Esophagus muscularis mucosa (tissue), 4 donors: ENCODE measurements around the gene TMEM140. TPM values are rescaled to one million over a fixed set of nuclear protein-coding genes. Genes with fewer than 3 reads are reported as not detected.
A peak's percentile ranks its signal among the peaks of the same experiment; 100 is the strongest.
"Not testable (repeated sequence)": the region's sequence is repeated elsewhere in the genome, so short reads cannot be mapped to it uniquely, and the experiment has no call there.

ENCODE experiments used
- DNase-seq: peaks from one replicate; pipeline ENCODE4 v3.0.0-alpha.2; 2017; ENCODE audit errors: extremely low spot score
- H3K27ac ChIP-seq, 4 donors: fragments of 200-600 bp; sonication (generic); replicated peaks in 1 of 4; 1 replicate in 3 of 4; 2 replicates in 1 of 4; pipeline ENCODE4 v1.5.1; 2016 to 2019; ENCODE audit warnings: mild to moderate bottlenecking in 1 of 4
- H3K27me3 ChIP-seq, 4 donors: fragments of 200-600 bp; sonication (generic); one replicate each; pipeline versions ENCODE4 v1.5.1 to v1.6.0; 2016 to 2019
- H3K36me3 ChIP-seq, 4 donors: fragments of 200-600 bp; sonication (generic); one replicate each; pipeline ENCODE4 v1.5.1; 2016 to 2019
- H3K4me1 ChIP-seq, 4 donors: fragments of 200-600 bp; sonication (generic); one replicate each; pipeline ENCODE4 v1.5.1; 2016 to 2019
- H3K4me3 ChIP-seq, 4 donors: fragments of 200-600 bp; sonication (generic); 1 replicate in 2 of 4; 2 replicates in 2 of 4; pipeline ENCODE4 v1.5.1; 2016 to 2019; ENCODE audit warnings: mild to moderate bottlenecking in 4 of 4, moderate library complexity in 1 of 4
- H3K9me3 ChIP-seq, 4 donors: fragments of 200-600 bp; sonication (generic); 1 replicate in 3 of 4; 2 replicates in 1 of 4; pipeline ENCODE4 v1.5.1; 2016 to 2019
- CTCF ChIP-seq, 3 experiments: fragments of 200-600 bp in 2 of 3; fragments of 450-650 bp in 1 of 3; sonication (generic) in 2 of 3; IDR thresholded peaks; one replicate each; pipeline ENCODE4 v1.5.1; 2017 to 2019; ENCODE audit warnings: antibody characterized with exemption in 3 of 3, mild to moderate bottlenecking in 2 of 3, moderate library complexity in 1 of 3
- EP300 ChIP-seq: sonication (generic); formaldehyde crosslinking; IDR thresholded peaks from one replicate; pipeline ENCODE4 v1.6.1; 2017; ENCODE audit warnings: antibody characterized with exemption
- POLR2A ChIP-seq: fragments of 450-650 bp; IDR thresholded peaks from one replicate; pipeline ENCODE4 v1.6.1; 2017; ENCODE audit warnings: antibody characterized with exemption, moderate library complexity, mild to moderate bottlenecking, low read depth
- POLR2AphosphoS5 ChIP-seq, 2 donors: sonication (generic); formaldehyde crosslinking; IDR thresholded peaks; one replicate each; pipeline ENCODE4 v1.6.1; 2017; ENCODE audit warnings: antibody characterized with exemption in 2 of 2
- WGBS: methylation state at CpG from one replicate; pipeline ENCODE4 v1.1.5; 2018; 5-methylcytosine and 5-hydroxymethylcytosine counted together
- intact Hi-C: fragments of 100-400 bp; cut with DNase I; formaldehyde crosslinking; loops from one replicate; pipeline ENCODE4 v1.15.1; 2023
- total RNA-seq, 4 donors: library from RNA; depleted of rRNA; stranded (reverse); fragments of >200 nt; gene quantifications; one replicate each; pipeline versions ENCODE4 v1.1.0 to v1.2.1, GENCODE V29; 2016

Gene TMEM140
- total RNA-seq, 4 donors from 2014 or later = 13.0 to 21.2 (median 17.1) TPM

GRCh38 chr7:135169964-135170273, 22.0 kb downstream of the TMEM140 start:
- intact Hi-C loops = loop anchor here (2.0 kb wide), 2 partner anchors 179 to 483 kb away; no protein-coding TSS in a partner anchor
- Histone ChIP-seq H3K4me1 (peaks cover 62 to 65% (median 65%) of the 10 kb centered on the region in 4 donors), H3K27me3 (peaks cover 0 to 4% (median 0%) of the 10 kb centered on the region in 4 donors), H3K9me3 (no peaks in the 10 kb centered on the region), H3K27ac (peak overlapping the region; percentile 94 to 98 (median 96)), H3K36me3 (peaks cover 4 to 39% (median 38%) of the 10 kb centered on the region in 4 donors), H3K4me3 (peak overlapping the region; percentile 82 to 88 (median 84))
- DNase-seq = no peak
- WGBS = 6% methylated on average over 11 of the region's 17 CpGs
- no peak for TF ChIP-seq CTCF (IDR thresholded peaks at IDR 0.05)
- TF ChIP-seq POLR2A = no peak
- TF ChIP-seq POLR2AphosphoS5 (IDR thresholded peaks at IDR 0.05) = no peak
- TF ChIP-seq EP300 = no peak

- peak; percentile 77 to 90 (median 89) for TF ChIP-seq CTCF (IDR thresholded peaks at IDR 0.05)
- TF ChIP-seq POLR2AphosphoS5 (IDR thresholded peaks at IDR 0.05) = peak; percentile 73 to 86
- no peak for TF ChIP-seq EP300
- peak; percentile 42 for TF ChIP-seq POLR2A
- Histone ChIP-seq H3K36me3 (peaks cover 4 to 36% (median 33%) of the 10 kb centered on the region in 4 donors), H3K27me3 (peaks cover 0 to 4% (median 0%) of the 10 kb centered on the region in 4 donors), H3K9me3 (no peaks in the 10 kb centered on the region), H3K4me3 (peak within 1 kb of the TSS; percentile 82 to 88 (median 84)), H3K4me1 (peaks cover 57 to 60% (median 60%) of the 10 kb centered on the region in 4 donors), H3K27ac (peak within 1 kb of the TSS; percentile 94 to 98 (median 96))
- WGBS = 0% methylated on average over 3 of the region's 77 CpGs
- peak; percentile 96 for DNase-seq
- intact Hi-C loops = loop anchor here (2.0 kb wide), 1 partner anchor 484 kb away; no protein-coding TSS in a partner anchor
Observed at GRCh38 chr7:135170274-135170997, 22.6 kb downstream of the TMEM140 start, which contains the start of gene CYREN. Gene CYREN, minus strand, starts transcription at chr7:135170707. Its CDS starts 1,785 bp downstream, at chr7:135168922.

GRCh38 chr7:135170998-135171481, 23.2 kb downstream of the TMEM140 start:
- 13% methylated on average over 12 of the region's 12 CpGs for WGBS
- intact Hi-C loops = loop anchor here (2.0 kb wide), 1 partner anchor 484 kb away; no protein-coding TSS in a partner anchor
- Histone ChIP-seq H3K36me3 (peaks cover 4 to 36% (median 27%) of the 10 kb centered on the region in 4 donors), H3K4me3 (peak overlapping the region; percentile 82 to 88 (median 84)), H3K4me1 (peaks cover 51 to 54% (median 54%) of the 10 kb centered on the region in 4 donors), H3K27ac (peak overlapping the region; percentile 94 to 98 (median 96))
- DNase-seq, H3K27me3 ChIP-seq, H3K9me3 ChIP-seq: not testable (repeated sequence)

GRCh38 chr7:135171581-135172291, 23.9 kb downstream of the TMEM140 start:
- intact Hi-C loops = loop anchor here (2.0 kb wide), 1 partner anchor 485 kb away; no protein-coding TSS in a partner anchor
- not testable (repeated sequence) for H3K27me3 ChIP-seq, H3K9me3 ChIP-seq
- 50% methylated on average over 14 of the region's 19 CpGs for WGBS
- Histone ChIP-seq H3K36me3 (peaks cover 4 to 29% (median 21%) of the 10 kb centered on the region in 4 donors), H3K4me1 (peaks cover 44 to 48% (median 47%) of the 10 kb centered on the region in 4 donors), H3K27ac (peak overlapping the region; percentile 94 to 98 (median 96)), H3K4me3 (peak overlapping the region; percentile 82 to 88 (median 84))
- peak; percentile 90 for DNase-seq
- peak; percentile 41 to 42 for TF ChIP-seq POLR2AphosphoS5 (IDR thresholded peaks at IDR 0.05)

GRCh38 chr7:135173916-135174315, 26.0 kb downstream of the TMEM140 start:
- DNase-seq = peak; percentile 37
- H3K27me3 ChIP-seq, H3K27ac ChIP-seq, H3K9me3 ChIP-seq, H3K4me3 ChIP-seq, intact Hi-C loops: not testable (repeated sequence)
- WGBS = 82% methylated on average over 4 of the region's 4 CpGs
- Histone ChIP-seq H3K36me3 (peaks cover 0 to 18% (median 2%) of the 10 kb centered on the region in 4 donors), H3K4me1 (peaks cover 24 to 26% (median 25%) of the 10 kb centered on the region in 4 donors)

GRCh38 chr7:135174941-135175340, 27.1 kb downstream of the TMEM140 start:
- intact Hi-C loops = no loop called here
- Histone ChIP-seq H3K27ac (no peak overlapping the region), H3K27me3 (peaks cover 0 to 4% (median 0%) of the 10 kb centered on the region in 4 donors), H3K36me3 (peaks cover 0 to 19% (median 3%) of the 10 kb centered on the region in 4 donors), H3K4me1 (peaks cover 13 to 16% (median 15%) of the 10 kb centered on the region in 4 donors), H3K9me3 (peaks cover 0 to under 1% (median 0%) of the 10 kb centered on the region in 4 donors), H3K4me3 (no peak overlapping the region)
- WGBS = 92% methylated on average over 5 of the region's 7 CpGs
- TF ChIP-seq POLR2A (no peak), CTCF (IDR thresholded peaks at IDR 0.05) (no peak), EP300 (no peak), POLR2AphosphoS5 (IDR thresholded peaks at IDR 0.05) (no peak)
- DNase-seq = no peak
